DLD1 (cell line): ENCODE data around the gene S100Z.
"Not testable (repeated sequence)": the region's sequence is repeated elsewhere in the genome, so short reads cannot be mapped to it uniquely, and the experiment has no call there.

Source experiments
- in situ Hi-C: cut with HindIII; loops from 2 replicates; pipeline ENCODE4 v1.10.0; 2017; ENCODE audit warnings: low sequenced_read_pairs

Gene S100Z

DNA sequence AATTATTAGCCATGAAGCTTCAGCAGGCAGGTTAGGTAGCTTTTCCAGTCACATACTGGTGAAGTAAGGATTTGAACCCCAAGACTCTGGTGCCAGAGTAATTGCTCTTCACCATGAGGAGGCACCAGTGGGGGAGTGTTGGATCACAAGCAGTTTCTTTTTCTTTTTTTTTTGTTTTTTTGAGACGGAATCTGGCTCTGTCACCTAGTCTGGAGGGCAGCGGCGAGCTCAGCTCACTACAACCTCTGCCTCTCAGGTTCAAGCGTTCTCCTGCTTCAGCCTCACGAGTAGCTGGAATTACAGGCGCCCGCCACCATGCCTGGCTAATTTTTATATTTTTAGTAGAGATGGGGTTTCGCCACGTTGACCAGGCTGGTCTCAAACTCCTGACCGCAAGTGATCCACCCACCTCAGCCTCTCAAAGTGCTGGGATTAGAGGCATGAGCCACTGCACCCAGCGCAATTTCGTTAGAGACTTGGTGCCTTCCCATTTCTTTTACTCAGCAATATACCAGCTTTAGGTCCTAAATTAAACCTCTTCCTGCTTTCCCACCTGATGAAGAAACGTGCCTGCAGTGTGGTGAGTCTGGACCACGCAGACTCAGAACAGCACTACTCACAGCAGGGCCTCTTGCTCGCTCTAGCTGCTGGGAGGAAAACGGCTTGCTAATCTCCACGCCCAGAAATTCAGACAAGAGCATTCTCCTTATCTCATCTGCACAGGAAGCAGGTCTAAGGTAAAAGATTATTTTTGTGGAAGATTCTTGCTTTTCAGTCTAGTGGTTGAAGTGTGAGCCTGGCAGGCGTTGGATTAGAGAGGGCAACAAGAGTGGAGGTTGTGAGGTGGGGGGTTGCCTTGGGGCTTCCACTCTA is at the start of gene S100Z:
Gene S100Z (plus strand): TSS at position 596 of the 873 bp plus-strand sequence. CDS start 25,346 bp downstream, outside the sequence.
- in situ Hi-C loops, result no loop called here

DNA sequence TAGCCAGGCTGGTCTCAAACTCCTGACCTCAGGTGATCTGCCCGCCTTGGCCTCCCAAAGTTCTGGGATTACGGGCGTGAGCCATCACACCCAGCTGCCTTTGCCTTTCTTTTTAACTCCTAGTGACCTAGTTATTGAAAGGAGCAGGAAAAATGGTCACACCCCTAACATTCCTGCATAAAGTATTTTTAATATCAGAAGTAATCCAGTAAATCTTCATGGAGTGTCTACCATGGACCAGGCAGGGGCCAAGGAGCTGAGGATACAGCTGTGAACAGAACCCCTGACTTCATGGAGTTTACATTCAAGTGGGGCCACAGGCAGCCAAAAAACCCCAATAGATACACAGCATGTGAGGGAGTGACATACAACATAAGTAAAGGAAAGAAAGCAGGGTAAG is 49.2 kb upstream of the S100Z start:
- in situ Hi-C loops, result no loop called here

DNA sequence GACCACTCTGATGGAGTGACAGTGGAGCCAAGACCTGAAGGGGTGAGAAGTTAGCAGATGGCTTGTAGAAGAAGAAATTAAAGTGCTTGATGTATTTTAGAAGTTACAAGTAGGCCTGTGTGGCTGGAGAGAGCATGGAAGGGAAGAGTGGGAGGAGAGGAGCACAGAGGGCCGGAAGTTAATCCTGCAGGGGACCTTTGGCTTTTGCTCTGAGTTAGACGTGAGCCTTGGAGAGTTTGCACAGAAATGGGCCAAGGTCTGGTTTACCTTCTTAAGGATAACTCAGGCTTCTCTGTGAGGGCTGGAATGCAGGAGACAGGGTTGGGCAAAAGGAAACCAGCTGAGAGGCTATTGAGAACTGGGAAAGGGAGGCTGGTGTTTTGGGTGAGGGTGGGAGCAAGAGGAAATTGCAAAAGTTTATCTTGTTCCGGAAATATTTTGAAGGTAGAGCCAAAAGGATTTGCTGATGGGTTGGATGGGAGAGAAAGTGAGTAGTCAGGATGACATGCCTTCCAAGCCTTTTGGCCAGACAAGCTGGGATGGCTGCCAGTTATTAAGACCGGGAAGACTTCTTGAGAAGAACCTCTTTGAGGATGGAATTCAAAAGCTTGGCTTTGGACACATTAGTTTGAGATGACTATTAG is 48.5 kb upstream of the S100Z start:
- in situ Hi-C loops, result no loop called here

DNA sequence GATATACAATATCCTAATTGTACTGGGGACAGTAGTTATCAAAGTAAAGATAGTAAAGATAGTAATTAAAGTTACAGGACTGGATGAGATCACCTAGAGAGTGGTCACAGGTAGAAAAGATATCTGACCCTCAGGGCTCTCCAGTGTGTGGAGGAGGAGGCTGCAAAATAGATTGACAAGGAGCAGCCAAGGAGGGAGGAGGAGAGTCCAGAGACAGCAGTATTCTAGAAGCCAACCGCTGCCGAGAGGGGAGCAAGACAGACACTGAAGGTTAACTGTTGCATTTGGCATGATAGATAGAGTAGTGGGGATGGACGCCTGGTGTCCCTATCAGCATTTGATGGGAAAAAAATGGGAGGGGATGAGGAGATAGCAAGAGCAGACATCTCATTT is 48.0 kb upstream of the S100Z start:
- in situ Hi-C loops, result no loop called here

GRCh38 chr5:76804266-76804665 is 45.5 kb upstream of the S100Z start:
- in situ Hi-C loops, result no loop called here

GRCh38 chr5:76805821-76806505 is 43.9 kb upstream of the S100Z start:
- in situ Hi-C loops, result no loop called here

DNA sequence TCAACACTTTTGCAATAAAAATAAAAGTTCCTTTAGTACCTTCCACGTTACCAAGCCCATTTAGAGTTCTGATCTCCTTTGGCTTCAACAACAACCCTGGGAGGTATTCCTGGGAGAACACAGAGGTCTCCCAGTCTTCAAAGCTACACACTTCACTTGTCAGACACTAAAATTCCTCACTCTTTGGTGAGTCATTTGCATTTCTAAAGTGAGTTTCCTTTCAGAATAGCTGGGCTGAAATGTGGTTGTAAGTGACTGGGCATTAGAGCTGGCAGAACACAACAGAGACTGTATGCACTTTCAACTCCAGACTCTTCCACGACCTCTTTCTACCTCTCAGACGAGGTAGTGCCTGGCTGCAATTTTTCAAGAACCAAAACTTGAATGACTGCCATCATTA is 42.5 kb upstream of the S100Z start:
- in situ Hi-C loops, result no loop called here

DNA sequence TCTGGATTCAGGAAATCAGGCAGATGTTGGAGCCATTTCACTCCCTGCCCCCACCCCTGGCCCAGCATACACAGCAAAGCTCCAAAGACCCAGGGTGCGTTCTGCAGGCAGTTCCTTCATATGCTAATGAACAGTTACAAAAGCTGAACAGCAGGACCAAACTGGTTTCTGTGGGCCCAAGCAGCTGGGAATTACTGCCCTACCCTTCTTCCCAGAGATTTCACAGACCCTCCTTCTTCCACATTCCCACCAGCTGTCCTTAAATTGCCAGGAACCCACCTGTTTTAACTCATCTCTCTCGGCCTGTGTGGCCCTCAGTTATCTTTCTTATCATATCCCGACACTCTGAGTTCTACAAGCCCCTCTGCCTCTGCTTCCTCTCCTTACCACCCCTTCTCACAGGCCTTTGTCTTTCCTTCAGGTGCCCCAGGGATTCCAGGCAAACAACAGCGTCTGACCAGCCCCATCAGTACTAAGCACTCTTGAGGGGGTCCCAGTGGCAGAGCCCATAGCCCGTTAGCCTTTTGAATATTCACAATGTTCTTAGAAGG is 41.6 kb upstream of the S100Z start:
- in situ Hi-C loops, result no loop called here

DNA sequence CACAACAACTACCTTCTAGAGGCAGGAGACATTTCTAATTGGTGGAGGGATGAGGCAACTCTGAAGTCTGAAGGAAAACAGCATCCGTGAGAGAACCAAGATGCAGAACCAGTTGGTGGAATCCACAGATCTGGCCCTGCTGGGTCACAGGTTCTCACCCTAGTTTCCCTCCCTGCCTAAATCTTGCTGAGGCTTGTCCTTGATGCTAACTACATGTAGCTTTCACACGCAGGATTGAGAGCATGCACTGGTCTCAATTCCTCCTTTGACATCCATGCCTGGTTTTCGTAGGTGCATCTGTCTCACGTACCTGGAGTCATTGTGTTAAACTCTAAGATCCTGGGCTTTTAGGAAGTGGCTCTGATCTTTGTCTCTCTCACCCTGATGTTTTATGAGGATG is 40.7 kb upstream of the S100Z start:
- in situ Hi-C loops, result no loop called here

DNA sequence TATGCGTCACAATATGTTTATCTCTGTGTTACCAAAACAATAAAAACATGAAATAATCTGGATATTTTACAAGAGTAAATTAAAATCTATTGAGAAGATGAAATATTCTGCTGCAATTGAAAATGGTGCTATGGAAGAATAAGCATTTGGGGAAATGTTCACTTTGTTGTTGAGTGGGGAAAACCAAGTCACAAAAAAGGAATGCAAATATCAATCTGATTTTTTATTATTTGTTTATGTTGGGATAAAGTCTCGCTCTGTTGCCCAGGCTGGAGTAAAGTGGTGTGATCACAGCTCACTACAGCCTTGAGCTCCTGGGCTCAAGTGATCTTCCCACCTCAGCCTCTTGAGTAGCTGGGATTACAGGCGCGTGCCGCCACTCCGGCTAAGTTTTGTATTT is 39.6 kb upstream of the S100Z start:
- in situ Hi-C loops, result no loop called here

- in situ Hi-C loops, result no loop called here
These were observed 38.6 kb upstream of the S100Z start for GRCh38 chr5:76811214-76811613.

DNA sequence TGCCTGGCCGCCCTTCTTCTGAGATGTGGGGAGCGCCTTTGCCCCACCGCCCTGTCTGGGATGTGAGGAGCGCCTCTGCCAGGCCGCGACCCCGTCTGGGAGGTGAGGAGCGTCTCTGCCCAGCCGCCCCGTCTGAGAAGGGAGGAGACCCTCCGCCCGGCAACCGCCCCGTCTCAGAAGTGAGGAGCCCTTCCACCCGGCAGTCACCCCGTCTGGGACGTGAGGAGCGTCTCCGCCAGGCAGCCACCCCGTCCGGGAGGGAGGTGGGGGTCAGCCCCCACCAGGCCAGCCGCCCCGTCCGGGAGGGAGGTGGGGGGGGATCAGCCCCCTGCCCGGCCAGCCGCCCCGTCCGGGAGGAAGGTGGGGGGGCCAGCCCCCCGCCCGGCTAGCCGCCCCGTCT is 37.6 kb upstream of the S100Z start:
- in situ Hi-C loops, result not testable (repeated sequence)

GRCh38 chr5:76813982-76814562 is 35.7 kb upstream of the S100Z start:
- in situ Hi-C loops, result no loop called here

- in situ Hi-C loops, result no loop called here
These were observed 33.5 kb upstream of the S100Z start for GRCh38 chr5:76816110-76816831.

GRCh38 chr5:76818844-76819831 is 30.7 kb upstream of the S100Z start, which contains the start of gene F2RL1:
F2RL1 (plus strand) TSS chr5:76819030; CDS start chr5:76819183, 153 bp downstream.
- in situ Hi-C loops, result no loop called here

DNA sequence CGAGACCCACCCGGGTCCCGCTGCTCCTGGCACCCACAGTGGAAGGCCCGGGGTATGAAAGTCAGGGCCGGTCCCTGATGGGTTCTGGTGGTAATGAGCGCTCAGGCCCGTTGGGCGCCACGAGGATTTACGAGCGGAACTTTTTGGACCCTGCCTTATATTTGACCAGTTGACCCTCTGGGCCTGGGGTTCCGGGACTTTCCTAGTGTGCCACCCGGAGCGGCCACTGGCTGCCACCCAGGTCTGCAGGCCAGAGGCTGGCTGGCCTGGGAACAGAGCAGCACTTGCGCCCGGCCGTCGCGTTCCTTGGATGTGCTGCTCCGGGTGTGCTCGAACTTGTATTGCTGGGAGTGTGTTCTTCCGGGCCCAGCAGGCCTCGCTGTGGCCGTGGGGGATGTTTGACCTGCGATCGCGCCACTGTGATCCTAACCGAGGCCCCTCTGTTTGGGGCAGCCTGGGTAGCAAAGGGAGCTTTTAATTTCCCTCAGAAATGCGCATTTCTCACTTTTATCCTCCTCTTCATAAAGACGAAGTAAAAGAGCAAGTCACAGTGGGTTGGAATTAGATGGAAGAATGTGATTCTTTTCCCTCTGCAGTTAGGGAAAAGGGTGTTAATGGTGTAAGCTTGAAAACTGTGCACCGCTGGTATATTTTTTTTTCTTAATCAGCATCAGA is 29.8 kb upstream of the S100Z start:
- in situ Hi-C loops, result no loop called here

DNA sequence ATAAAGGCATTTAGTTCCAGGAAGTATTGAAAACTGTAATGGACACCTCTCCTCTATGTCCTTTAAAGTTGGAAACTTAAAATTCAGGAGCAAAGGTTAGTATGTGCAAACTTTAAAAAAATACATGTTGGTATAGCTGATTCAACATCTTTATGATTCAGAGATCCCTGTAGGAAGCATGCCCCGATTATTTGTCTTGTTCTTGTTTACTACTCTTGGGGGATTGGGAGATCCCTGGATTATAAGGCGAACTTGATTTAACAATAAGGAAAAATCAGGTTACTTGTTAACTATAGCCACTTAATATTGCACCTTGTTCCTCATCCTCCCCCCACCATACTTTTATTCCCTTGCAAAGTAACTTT is 29.3 kb upstream of the S100Z start:
- in situ Hi-C loops, result no loop called here

DNA sequence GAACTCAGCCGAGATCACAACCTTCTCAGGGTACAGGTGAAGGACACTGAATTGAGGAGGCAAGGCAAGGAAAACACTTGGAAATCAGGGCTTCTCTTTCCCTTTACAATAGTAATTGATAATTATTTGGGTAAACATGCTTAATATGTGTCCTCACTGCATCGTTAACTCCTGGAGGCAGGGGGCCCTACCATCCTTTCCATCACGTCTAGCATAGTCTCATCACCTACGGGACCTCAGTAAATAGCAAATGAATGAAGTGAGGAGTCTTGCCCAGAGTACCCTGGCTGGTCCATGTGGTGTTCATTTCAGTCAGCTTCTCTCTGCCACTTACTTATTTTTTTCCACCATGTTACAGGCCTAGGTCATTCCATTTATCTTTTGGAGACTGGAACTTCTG is 28.7 kb upstream of the S100Z start:
- in situ Hi-C loops, result no loop called here
